ENCODE data around the gene VAPA.

VAPA gene

GRCh38 chr18:9944805-9945204 is 31.0 kb downstream of the VAPA start:
- DNase-seq, result no peak

DNA sequence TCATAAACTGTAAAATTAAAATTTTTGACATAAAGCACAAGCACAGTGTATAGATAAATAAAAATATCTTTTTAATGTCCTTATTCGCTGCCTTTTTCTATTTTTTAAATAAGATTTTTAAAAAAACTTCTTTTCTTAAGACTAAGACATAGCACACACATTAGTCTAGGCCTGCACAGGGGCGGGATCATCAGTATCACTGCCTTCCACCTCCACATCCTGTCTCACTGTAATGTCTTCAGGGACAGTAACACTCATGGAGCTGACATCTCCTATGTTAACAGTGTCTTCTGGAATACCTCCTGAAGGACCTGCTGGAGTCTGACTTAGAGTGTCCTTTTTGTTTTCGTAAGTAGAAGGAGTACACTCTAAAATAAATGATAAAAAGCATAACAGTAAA is 33.0 kb downstream of the VAPA start:
- no peak for DNase-seq

DNA sequence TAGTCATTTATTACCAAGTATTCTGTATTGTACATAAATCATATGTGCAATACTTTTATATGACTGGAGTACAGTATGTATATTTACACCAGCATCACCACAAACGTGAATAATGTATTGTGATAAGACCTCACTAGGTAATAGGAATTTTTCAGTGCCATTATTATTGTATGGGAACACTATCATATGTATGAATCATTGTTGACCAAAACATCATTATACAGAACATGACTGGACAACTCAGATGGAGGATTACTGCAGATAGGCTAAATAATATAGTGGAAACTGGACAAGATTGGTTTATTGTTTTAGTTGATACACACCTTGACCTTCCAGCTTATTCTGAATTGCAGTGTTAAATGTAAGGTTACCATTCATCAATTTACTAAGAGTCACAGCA is 33.4 kb downstream of the VAPA start:
- no peak for DNase-seq

- DNase-seq, result no peak
Observed at GRCh38 chr18:9949315-9949714, 35.5 kb downstream of the VAPA start.

- no peak for DNase-seq
Observed at GRCh38 chr18:9949861-9950260, 36.0 kb downstream of the VAPA start.

GRCh38 chr18:9950289-9951016 is 36.6 kb downstream of the VAPA start:
- peak in 1 of 2 experiments; percentile 20 for DNase-seq

- peak; percentile 34 to 37 for DNase-seq
Observed at GRCh38 chr18:9951022-9951859, 37.4 kb downstream of the VAPA start.

DNA sequence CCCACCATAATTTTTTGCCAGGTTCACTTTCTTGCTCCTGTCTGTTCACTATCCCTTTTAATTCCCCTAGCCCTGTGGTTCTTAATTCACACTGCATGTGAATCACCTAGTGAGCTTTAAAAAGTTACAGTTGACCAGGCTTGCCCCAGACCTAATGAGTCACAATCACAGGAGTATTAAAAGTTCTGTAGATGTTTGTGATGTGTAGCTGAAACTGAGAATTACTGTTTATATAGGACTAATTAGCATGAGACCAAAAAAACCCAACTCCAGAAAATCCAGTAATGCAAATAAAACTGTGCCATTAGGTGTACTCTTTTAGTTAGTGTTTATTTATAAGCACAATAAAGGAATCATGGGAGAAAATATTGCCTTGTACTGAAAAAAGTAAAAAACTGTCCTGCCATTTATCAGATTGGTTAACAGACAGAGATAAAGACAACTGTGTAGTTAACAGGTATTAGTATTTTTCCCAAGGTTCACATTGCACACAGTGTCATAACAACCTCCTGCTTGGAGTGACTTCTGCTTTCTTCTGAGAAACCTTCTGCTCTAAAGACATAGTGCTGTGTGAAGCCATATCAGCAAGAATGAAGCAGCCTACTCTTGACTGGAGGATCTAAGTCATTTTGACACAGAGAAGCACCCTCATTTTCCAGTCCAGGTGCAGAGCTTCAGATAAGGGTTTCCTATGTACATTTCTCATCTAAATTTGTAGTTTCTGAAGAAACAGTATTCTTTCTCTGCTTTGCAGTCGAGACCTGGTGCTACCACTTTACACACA is 39.0 kb downstream of the VAPA start:
- DNase-seq, result peak; percentile 42 to 68

DNA sequence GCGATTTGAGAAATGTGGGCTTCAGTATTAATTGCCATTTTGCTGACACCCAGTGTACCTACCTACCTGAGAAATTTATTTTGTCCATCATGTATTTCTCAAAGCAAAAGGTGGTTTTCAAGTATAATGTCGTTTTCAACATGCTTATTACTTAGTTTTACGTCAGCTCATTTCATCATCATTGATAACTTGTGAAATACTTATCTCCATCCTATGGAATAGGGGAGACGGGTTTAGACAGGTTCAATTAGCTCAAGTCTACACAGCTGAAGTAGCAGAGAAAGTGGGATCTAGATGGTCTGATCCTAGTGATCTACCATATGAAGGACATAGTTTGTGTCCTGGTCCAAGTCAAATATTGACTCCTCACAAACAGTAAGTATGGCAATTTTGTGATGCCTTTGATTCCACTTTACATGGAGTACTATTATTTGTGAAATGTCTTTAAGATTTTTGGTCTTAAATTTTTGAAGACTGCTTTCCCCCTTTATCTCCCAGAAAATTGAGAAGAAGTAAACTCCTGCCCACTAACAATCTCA is 45.1 kb downstream of the VAPA start:
- DNase-seq, result no peak

DNA sequence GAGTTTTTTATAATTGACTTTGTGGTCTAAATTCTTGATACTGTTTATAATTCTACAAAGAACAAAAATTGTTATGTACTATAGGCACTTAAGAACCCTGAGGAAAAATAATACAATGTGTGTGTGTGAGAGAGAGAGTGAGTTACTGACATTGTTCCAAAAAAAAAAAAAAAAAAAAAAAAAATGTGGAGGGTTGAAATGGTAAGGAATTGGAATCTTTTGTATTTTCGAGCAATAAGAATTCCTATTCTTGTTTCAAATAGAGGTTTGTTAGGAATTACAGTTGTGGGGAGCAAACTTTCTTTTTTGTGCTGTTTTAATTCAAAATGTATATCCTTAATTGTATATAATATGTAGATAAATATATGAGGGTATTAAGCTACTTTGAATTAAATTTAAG is 45.7 kb downstream of the VAPA start:
- no peak for DNase-seq

DNA sequence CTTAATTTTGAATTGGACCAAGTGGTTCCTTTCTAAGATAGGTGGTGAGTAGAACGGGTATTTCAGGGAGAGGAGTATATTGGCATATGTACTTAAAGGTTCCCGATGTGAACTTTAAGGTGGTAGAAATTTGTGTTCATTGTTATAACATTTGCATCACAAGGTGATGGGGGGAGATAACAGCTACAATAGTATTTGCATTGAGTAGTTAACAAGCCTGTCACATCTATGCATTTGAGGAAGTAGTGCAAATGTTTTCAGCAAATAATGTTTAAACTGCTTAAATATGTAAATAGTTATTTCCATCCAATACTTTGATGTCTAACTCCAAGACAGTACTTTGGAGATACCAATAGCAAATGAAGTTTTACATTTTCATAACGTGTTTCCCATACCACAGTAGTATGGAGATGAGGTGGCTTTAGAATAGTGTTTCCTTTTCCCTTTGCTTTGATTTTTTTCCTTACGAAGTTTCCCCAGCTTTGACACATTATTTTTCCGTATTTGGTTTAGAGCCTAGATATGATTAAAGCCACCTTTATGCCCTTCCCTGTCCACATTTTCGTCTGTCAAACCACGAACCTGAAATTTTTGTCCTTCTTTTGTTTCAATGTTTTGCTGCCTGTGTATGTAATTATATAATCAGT is 46.6 kb downstream of the VAPA start:
- no peak for DNase-seq

GRCh38 chr18:9961041-9961440 is 47.2 kb downstream of the VAPA start:
- DNase-seq, result no peak

DNA sequence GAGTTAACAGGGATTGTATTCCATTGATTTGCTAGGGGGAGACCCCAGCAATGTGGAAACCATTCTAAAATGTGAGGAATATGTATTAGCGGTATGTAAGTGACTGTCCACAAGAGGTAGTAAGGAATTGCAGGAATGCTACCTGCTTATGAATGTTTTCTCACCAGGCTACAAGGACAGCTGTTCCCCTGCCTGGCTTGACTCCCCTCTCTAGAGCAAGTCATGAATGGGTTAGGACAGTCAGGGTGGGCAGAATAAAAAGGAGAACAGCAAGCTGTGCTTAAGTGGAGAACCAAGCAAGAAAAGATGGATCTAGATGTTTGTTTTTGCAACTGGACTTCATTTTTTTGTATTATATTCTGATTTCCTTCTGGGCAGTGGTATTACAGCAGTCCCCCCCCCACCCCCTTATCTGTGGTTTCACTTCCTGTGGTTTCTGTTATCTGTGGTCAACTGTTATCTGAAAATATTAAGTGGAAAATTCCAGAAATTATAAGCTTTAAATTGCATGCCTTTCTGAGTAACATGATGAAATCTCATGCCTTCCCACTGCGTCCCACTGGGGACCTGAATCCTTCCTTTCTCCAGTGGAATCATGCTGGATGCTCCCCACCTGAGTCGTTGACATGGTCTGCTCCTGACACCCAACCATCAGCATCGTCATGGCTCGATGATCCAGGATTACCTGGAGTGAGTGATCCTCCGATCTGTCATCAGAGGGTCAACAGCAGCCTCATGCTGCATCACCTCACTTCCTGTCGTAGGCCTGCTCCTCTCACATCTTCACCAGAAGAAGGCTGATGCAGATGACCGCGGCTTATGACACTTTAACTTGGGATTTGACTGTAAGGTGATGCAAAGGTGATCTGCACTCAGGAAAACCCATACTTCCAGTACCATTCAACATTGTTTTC is 52.2 kb downstream of the VAPA start:
- DNase-seq, result no peak

DNA sequence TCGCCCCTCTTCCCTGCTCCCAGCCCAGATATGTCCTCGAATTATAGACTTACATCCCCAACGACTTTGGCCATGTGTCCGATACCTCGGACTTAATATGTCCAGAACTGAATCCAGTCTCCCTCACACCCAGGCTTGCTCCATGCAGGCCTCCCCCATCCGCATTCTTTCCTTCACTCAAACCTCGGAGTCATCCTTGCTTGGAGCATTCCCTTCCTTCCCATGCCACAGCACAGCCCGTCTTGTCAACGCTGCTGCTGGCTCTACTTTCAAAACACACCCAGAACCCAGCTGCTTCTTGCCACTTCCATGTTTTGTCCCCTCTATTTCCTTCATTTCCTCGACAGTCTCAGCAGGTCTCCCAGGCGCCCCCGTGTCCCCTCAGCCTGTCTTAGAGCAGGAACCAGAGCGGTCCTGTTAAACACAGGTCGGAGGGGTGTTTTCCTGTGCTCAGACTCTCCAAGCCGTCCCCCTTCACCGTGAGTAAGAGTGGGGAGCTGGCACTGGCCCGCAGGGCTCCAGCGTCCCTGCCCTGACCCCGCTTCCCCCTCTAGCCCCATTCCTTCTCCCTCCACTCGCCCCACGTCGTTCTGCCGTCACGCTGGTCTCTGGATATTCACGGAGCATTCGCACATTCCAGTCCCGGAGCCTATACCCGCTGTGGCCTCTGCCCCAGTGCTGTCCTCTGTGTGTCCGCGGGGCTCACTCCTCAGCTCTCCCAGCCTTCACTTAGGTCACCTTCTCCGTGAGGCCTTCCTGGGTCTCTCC is 54.4 kb downstream of the VAPA start:
- no peak for DNase-seq

- DNase-seq, result no peak
Observed at GRCh38 chr18:9969247-9969646, 55.4 kb downstream of the VAPA start.

GRCh38 chr18:9971313-9971920 is 57.6 kb downstream of the VAPA start:
- peak; percentile 58 to 67 for DNase-seq

DNA sequence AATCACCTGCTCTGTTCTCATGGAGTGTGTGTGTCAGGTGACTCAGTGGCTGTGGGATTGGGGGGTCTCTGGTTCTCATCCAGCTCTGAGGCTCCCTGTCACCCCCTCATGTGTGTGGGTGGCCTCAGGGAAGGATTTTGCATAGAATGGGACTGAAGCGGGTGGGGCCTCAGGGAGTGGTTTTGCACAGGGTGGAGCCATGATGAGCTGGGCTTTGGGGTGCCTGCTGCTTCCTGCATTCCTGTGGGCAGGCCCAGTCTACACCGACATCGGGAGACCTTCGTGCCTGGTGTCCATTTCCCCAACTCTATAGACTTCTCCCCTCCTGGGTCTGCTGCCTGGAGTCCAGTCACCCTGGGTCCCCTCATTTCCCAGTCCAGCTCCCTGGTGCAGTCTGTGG is 59.7 kb downstream of the VAPA start:
- no peak for DNase-seq

DNA sequence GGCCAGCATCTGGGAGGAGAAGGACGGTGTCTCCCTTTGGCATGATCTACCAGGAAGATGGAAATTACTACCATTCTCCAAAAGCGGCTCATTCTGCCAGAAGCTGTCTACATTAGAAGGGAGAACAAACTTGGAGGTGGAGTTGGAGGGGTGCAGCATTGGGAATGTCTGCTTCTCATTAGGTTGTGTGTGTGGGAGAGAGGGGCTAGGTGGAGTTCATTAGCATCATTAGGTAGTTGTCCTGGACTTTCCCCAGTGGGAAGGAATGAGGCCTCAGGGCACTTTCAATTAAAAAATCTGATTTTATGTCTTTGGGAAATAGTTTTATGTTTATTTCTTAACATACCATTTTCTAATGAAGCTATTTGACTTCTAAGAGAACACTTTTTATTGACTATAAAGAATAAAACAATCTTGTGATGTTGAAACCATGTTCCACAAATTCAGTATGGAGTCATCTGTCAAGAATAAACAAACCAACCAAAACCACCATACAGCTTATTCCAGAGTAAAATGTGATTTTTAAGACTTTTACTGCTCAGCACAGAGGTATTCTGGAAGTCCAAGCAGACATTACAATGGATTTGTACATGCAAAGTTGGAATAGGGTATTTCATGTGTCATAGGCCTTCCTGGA is 60.6 kb downstream of the VAPA start:
- DNase-seq, result no peak

DNA sequence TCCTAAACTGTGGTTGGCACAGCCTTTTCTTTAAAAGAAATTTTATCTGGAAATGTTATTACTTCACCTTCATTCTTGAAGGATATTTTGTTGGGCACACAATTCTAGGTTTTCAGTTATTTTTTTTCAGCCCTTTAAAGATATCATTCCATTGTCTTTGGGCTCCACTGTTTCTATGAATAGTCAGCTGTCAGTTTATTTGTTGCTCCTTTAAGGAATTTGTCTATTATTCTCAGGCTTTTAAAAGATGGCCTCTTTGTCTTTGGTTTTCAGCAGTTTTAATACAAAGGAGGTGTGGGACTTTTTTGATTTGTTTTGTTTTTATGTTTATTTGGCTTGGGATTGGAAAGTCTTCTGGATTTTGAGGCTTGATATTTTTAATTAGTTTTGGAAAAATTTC is 61.8 kb downstream of the VAPA start:
- no peak for DNase-seq

- no peak for DNase-seq
Observed at GRCh38 chr18:9982711-9983110, 68.9 kb downstream of the VAPA start.

Measured in AML-193 (cell line).